CD4-positive, alpha-beta T cell treated with Interleukin-6 for 4 hours (primary cell): Measurements from ENCODE around the gene MET.

Experiments
- DNase-seq: peaks from one replicate; pipeline ENCODE4 v3.0.0-alpha.2; 2020; ENCODE audit warnings: mixed read lengths

The MET gene

DNA sequence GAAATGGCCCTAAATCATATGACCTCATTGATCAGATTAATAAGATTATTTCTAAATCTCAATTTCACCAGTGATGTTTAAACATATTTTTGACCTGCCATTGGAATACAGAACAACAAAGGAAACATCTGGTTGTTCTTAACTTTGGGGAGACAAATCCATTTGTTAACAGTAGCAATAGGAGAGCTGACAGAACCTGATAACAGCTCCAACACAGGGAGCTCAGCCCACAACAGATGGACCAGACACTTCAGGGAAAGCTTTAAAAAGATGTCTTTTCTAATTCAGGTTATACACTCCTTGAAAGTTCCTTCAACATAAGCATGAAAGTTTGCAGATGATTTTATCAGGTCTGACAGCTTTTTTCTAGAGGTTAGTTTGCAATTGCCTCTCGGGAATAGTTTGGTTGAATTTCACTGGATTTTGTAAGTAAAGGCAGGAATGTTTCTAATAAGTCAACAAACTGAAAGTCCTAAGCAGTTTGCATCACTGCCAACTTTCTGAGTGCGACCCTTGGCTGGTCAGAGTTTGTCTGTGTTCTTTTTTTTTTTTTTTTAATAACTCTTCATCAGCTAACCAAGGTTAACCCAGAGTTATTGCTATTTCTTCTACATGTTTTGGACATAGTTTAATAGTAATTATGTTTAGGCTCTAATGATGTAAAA, 6.5 kb upstream of the MET start:
- no peak for DNase-seq

DNA sequence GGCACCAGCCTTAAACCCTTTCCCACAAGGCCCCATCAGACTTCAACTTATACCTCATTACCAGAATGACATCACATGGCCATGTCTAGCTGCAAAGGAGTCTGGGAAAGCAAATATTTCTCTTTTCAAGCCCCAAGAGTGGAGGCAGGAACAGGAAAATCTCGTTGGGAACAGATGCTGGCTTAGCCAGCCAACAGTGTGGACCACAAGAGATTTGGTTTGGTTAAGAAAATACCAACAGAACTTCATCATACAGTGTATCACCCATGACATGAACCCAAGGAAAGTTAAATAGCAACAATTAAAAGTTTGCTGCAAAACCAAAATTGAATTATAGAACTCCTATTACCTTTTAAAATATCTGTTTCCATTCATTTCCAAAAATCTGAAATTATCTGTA, 2.2 kb upstream of the MET start:
- no peak for DNase-seq

DNA sequence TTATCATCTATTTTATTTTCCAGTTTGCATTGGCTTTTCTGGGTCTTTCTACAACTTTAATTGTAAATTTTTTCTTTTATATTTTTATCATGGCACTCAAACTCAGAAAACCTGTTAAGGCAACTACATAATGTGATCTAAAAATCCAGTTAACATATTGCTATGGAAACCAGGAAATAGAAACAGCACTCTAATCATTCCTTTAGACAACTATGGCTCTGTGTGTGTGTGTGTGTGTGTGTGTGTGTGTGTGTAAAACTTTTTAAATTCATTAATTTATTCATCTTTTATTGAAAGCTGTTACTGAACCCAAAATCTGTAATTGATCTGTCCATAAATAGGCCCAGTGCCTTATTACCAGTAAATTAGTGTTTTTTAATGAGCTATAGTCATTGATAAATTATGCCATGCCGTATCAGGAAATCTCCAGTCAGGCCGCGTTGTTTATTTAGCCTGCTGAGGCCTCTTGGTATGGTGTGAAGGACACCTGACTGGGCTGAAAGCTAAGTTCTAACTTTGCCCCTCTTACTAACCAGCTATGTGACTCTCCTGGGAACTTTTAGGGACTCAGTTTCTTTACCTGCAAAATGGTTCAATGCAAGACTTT, 1.5 kb upstream of the MET start:
- no peak for DNase-seq

DNA sequence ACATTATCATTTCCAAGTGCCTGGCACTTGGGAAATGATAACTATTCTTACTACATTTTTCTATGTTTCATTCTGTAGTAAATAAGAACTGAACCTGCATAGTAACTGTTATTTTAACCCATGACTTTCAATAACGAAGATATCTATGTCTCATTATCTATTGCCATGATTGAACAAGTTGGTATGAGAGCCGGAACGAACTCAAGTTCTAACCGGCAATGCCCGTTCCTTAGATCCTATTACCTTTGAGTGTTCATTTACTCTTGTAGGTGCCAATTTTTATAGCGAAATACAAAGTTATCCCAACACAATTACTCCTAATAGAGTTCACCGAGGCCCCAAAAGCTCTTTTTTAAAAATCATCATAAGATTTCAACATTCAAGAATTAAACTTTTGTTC, 885 bp upstream of the MET start:
- no peak for DNase-seq

DNA sequence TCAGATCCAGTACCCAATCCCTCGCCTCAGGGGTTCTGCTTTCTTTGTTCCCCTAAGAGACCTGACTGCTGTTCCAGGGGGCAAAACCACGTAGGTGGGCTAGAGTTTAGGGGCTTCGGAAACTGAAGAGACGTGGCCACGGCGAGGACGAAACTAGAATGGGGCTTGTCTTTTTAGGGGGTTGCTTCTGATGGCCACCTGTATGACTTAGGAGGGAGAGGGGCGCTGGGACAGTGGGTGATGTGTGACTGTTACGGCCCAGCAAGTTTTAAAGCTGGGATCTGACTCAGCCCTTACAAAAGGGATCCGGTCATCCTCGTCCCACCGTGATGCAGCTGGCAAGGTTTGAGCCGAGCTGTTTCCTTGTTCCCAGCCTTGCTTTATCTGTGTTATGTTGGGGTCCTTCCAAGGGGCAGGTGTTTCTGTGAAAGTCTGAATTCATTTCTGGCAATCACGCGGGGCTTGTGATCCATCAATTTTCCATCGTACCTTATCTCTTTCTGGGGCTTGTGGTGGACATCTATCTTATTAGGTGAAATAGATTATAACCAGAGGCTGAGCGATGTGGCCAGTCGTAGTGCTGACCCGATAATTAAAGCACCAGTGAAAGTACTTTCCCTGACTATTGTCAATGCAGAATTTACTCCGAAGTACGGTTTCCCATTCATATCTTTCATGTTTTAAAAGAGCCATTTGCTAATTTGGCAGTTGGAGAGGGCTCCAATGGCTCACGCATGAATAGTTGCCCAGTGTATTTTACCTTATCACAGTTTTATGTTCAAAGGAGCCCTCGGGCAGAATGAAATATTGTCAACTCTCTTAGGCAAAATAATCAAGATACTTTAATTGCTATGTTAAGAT, 830 bp downstream of the MET start:
- no peak for DNase-seq

DNA sequence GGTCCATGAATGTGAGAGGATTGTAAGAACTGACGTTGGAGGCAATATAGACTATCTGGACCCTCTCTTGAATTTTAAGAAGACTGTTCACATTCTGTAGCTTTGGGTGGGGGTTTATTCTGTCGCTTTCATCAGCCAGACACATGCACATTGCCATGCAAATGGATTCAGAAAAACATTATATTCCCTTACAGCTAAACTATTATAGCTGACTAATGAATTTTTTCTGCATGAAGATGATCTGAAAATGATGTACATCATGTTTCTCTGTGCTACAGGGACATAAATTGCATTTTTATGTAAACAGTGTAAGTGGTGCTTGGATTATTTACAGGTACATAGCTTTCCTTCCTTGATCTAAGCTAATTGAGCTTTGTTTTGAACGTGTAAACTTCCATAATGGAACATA, 1.5 kb downstream of the MET start:
- DNase-seq, result no peak

DNA sequence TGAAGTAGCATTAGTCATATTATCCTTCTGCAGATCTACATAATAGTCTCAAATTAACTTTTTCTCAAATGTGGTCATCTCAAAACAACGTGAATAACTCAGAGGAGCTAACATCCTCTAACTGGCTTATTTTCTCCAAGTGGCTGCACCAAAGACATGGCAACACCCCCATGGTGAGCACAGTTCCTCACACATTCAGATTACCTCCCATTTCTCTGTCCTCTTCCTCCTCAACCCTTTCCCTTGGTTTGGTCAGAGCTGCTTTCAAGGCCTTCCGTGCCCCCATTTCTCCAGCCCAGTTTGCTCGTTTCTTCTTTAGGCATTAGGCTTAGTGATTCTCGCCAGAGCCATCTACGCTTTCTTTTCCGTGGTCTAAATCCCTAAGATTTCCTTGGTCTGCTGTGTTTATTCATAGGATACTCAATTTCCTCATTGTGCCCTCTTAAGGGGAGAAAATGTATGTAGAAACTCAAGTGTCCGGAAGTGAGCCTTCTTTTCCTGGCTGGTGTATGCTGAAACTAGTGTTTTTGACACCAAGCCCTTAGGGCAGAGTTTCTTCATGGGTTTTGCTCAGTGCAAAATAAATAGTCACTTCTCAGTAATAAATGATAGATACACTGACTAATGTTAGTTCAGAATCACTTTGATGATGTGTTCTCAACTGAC, 2.6 kb downstream of the MET start:
- DNase-seq, result no peak

DNA sequence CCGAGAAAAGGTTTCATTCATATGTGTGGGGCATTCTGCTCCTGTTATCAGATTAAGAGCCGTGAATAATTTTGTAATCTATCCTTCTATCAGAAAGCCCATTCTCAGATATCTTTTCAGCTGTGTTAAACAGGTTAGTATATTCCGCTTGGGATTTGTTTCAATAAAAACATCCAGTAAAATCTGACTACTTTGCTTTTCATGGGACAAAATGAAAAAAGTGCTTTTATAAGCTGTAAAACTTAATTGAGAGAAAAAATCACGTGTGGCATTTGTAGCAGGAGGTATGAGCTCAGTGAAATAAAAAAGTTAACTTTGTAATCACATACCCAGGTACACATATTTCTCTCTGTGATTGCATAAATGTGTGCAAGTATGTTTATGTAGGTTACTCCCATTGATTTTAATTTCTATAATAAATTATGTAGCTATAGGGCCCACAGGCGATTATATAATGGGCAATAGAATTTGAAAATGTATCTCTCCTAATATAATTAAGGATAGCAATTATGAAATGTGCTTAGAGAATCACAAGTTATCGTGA, 3.9 kb downstream of the MET start:
- no peak for DNase-seq

DNA sequence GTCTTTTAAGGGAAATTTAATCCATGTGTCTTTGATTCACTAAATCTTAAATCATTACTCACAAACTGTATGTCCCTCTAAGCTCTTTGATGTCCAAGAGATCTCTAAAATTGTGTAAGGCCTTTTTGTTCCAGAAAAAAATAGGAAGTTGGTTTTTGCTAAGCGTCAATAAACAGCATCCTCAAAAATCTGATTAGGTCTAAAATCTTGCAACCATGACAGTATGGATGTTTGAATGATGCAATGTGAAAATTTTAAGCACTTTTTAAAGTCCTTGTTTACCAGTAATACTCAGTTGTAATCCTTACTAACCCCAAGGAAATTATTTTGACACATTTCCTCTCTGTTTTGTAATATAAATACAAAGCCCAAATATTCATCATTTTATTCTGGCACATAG, 6.8 kb downstream of the MET start:
- DNase-seq, result no peak

DNA sequence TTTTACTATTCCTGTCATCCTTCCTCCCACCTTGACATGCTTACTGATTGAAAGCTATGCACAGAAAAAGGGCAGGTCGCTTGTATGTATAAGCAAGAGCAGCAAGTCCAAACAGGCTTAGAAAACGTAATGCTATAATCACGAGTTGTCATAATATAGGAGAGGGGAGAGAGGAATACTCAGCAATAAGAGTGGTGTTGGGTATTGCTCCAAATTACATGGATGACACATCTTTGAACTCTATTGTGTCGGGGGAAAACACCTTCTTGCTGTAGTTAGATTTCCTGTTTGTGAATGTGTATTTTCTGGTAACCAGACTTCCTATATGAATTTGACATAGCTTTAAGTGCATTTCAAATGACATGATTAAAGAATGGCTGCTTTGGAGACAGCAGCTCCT, 7.5 kb downstream of the MET start:
- no peak for DNase-seq

DNA sequence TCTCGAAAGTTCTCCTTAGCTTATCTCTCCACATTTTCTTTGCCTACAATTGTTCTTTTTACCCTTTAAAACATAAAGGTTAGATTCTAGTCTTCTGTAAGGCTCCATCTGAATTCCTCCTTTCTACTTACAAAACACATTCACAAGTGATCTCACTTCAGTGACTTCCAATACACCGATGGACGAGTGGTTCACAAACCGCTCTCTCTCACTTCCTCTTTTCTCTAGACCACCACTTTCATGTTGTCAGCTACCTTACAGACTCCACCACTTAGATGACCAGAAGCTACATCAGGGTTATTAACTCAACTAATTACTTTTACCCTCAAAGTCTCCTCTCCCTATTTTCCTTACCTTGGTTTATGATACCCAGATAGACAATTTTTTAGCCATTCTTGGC, 11.8 kb downstream of the MET start:
- no peak for DNase-seq

DNA sequence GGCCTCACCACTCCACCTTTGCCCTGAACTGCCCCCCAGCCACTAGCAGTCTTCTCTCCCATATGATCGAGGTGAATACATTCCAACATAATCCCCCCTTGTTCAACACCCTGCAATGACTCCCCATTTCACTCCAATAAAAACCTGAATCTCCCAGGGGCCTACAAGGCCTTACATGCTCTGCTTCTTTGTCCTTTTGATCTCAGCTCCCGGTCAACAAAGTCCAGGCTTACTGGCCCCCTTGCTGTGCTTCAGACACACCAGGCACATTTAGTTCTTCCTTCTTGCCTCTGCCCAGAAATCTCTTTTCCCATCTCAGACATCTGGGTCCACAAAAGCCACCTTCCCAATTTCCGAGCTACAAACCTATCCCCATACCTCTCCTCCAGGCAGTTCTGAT, 14.0 kb downstream of the MET start:
- no peak for DNase-seq

DNA sequence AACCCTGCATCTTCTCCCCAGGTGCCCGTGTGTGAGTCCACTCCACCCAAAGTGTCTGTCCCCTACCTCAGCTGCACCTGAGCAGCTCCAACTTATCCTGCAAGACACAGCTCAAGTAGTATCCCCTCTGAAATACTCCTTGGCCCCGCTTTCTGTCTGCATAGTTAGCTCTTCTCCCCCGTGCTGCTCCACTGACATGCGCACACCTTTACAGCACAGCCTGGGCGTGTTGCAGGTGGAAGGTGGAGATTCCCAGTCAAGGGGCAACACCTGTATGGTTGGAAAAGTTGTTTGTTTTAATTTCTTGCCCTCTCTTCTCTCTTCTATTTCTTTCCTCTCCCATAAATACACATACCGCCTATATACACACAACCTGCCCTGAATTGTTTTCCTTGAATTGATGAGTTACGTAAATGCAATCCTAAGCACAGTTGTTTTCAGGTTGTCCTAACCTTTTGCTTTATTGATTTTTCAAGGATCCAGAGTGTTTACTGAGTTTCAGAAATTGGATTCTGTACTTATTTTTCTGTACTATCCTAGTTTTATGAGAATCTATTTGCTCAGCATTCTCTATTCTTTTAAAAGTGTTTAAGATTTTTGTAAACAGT, 14.9 kb downstream of the MET start:
- no peak for DNase-seq

DNA sequence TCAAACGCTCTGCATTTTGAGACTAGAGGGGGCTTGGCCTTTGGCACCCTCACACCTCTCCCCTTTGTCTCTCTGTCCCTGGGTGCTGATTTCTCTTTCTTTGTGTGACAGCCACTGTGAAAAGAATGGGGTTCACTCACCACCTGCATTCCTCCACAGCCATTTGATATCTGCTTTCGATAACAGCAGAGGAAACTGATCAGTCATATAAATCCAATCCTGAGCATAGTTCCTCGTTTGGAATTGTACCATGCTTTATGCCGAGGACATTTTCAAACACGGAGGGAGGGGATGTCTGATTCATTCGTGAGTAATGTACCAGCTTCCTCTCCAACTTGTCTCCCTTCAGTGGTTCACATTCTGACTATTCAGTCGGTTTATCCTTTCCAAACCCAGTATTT, 15.8 kb downstream of the MET start:
- no peak for DNase-seq

DNA sequence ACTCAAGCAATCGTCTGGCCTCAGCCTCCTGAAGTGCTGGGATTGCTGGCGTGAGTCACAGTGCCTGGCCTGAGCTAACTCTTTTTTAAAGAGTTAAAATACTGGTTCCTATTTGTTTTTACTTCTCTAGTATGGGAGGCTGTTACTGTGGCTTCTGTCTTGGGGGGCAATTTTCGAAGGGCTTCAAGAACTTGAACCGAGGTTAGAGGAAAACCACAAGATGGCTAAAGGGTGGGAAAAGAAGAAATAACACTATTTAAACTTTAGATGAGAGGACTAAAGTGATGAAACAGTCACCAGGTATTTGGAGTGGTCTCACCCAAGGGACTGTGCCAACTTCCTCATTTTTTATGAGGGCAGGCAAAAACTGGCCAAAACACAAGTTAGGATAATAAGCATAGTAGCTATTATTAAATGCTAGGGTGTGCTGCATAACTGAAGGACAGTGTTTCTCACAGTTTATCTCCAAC, 17.8 kb downstream of the MET start:
- DNase-seq, result no peak

DNA sequence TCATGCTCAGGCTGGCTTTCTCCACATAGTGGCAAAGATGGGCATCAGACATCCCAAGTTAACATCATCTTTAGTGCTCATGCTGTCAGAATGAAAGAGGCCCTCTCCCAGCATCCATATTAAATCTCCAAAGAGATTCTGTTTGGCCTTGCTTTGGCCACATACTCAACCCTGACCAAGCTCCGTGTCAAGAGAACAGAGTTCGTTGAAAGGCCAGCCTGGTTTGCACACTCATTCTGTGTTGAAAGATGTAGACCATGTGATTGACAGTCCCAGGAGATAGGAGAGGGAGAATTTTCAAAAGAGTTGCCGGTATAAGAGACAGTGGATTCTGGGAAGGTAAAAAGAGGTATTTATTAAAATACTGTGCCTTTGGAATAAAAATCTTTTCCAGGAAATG, 19.7 kb downstream of the MET start:
- no peak for DNase-seq

DNA sequence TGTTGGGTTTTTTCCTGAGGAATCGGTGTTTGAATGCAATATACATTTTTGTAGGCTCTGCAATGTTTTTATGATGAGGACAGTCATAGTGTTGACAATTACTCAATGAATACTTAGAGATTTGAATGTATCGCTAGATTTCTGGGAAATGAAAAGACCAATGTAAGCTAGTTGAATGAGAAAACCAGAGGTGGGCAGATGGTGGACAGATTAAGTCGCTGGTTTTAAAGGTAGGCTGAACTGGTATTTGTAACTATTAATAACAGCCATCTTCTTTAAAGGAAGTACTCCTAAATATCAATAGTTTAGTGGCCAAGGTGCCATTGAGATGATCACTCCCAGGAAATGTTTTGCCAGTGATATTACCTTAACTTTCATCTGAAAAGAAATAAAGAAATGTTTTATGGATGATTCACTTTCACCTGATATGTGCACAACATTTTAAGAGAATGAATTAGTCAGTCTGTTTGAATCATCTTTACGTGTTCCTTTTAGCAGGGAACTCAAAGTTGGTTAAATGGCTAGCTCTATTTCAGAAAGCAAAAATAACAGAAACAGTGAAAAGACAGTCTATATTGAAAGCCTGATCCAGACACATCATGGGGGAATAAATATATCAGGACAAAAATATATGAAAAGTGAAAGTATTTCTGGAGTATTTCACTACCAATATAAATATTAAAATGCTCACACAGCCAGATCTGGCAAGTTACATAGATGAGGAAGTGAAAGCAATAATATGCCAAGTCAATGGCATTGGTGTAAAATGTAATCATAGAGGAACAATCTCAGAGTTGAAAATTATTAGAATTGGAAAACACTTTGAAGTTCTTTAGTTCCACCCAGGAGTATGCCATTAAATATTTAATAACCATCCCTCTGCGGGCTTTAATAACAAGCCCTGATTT, 20.7 kb downstream of the MET start:
- DNase-seq, result no peak

DNA sequence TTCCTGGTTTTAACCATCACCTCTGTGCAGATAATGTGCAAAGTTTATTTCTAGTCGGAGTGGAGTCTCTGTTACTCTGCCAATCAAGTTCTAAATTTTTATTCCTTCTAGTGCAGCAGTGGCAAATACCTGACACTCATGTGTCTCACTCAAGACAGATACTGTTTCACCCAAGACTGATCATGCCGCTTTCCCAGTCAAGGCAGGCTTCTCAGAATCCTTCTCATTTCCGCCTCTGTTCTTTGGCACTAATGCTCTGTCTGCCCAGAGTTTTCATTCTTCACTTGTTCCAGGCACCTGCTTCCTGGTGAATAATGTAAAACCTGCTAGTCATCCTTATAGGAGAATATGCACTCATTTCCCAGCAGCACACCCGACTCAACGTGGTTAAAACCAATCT, 24.7 kb downstream of the MET start:
- no peak for DNase-seq

DNA sequence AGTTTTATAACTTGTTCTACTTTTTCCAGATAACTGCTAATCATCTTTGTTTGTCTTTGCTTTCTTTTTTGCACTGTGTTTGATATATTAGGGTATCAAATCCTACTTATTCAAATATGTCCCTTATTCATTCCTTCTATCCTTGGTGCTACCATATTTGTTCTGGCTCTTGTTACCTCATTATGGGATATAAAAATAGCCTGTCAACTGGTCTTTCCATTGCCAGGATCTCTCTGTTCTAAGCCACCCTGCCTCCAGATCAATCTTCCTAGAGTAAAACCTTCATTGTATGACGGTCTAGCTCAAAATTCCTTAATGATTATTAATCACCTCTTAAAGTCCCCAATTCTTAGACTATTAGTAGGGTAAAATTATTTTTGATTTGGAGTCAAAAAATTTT, 25.2 kb downstream of the MET start:
- no peak for DNase-seq

DNA sequence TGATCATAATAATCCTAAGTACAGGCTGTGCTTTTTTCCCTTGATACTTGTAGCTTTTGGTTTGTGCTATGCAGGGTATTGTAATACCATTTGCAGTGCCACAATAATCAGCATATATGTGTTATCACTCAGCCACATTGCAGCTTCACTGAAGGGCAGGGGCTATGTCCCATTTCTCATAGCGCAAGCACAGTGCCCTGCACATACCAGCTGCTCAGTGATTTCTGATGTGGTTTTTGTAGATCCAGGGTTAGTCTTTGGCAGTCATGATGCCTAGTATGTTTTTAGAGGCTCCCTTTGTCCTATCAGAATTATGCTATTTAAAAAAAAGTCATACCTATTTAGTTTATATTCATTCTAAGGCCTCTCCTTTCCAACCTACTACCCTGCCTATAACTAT, 25.8 kb downstream of the MET start:
- no peak for DNase-seq

DNA sequence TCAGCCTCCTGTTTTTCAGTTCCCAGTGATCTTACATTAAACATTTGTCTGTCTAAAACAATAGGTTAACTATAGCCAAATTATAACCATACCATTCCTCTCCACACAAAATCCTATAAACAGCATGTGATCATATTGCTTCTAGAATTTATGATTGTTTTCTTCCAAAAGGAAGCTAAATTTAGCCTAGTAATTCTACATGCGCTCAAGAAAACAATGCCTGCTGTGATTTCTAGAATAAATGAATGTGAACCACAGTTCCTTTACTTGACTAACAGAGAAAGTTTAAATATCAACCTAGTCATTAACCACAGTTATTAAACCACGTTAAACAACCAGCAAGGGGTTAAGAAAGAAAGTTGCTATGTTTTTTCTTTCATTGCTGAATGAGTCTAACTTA, 26.4 kb downstream of the MET start:
- DNase-seq, result no peak
